K562 (cell line): ENCODE data around the gene WASF1. TPM values are rescaled to one million over a fixed set of nuclear protein-coding genes. Genes with fewer than 3 reads are reported as not detected.

Source experiments
- ATAC-seq: fragments of 200-7000 bp; cut with Tn5 transposase; 3 replicates; pipeline ENCODE4 v1.9.1; 2020; ENCODE audit warnings: moderate library complexity
- BruUV-seq: library from RNA; stranded (reverse); fragments of 400-500 nt; replicated peaks from 2 replicates; lab custom pipeline; 2021; lab: Mats Ljungman, UMichigan
- CTCF ChIA-PET: fragments of 300-600 bp; formaldehyde crosslinking; extraction: SDS; loops from one replicate; lab custom pipeline; 2021; ENCODE audit warnings: low intra/inter-chr PET ratio; lab: Yijun Ruan, JAX
- POLR2A ChIA-PET: fragments of 300-600, 350-650 bp; sonication (Branson Sonifier 250); formaldehyde crosslinking; extraction: SDS; loops from one replicate; lab custom pipeline; 2021; ENCODE audit warnings: antibody characterized with exemption, inconsistent platforms; lab: Yijun Ruan, JAX
- DNase-seq, 4 experiments: peaks; one replicate each; pipeline versions ENCODE4 v3.0.0 to v3.0.0-alpha.2; 2011 to 2018; ENCODE audit warnings: low spot score in 3 of 4, mixed read lengths in 3 of 4; ENCODE audit errors: extremely low read depth in 1 of 4
- FAIRE-seq: peaks from 2 replicates; lab custom pipeline; 2011; peaks lifted over from hg19 to GRCh38; lab: Jason Lieb, UNC
- H2AFZ ChIP-seq: 2 replicates; pipeline ENCODE4 v1.6.0; 2011; ENCODE audit warnings: low read depth, low read length, control low read depth, inconsistent platforms
- H3K27ac ChIP-seq: fragments of 200-600 bp; 3 replicates; pipeline ENCODE4 v1.8.0; 2011; ENCODE audit warnings: low read depth, mild to moderate bottlenecking, control low read depth, inconsistent platforms, low read length, moderate library complexity, mixed read lengths; ENCODE audit errors: extremely low read depth
- H3K27me3 ChIP-seq, 2 experiments: fragments of 300-600 bp in 1 of 2; 2 replicates in 1 of 2; 3 replicates in 1 of 2; pipeline versions ENCODE4 v1.6.0 to v1.8.0; 2011; ENCODE audit warnings: inconsistent platforms in 2 of 2, low read length in 2 of 2, mild to moderate bottlenecking in 1 of 2, mixed read lengths in 1 of 2, moderate library complexity in 1 of 2; ENCODE audit not compliant: control insufficient read depth in 2 of 2, insufficient read depth in 2 of 2
- H3K36me3 ChIP-seq: fragments of 300-600 bp; 3 replicates; pipeline ENCODE4 v1.8.0; 2011; ENCODE audit warnings: mild to moderate bottlenecking, low read length, inconsistent platforms; ENCODE audit not compliant: control insufficient read depth, insufficient read depth
- H3K4me1 ChIP-seq, 2 experiments: fragments of 200-600 bp in 1 of 2; replicated peaks in 1 of 2; 2 replicates in 1 of 2; 3 replicates in 1 of 2; pipeline versions ENCODE4 v1.5.1 to v1.8.0; 2011; ENCODE audit warnings: inconsistent platforms in 2 of 2, low read length in 2 of 2, mild to moderate bottlenecking in 1 of 2, mixed read lengths in 1 of 2, moderate library complexity in 1 of 2; ENCODE audit not compliant: control insufficient read depth in 2 of 2, insufficient read depth in 2 of 2
- H3K4me2 ChIP-seq: 2 replicates; pipeline ENCODE4 v1.6.1; 2011; ENCODE audit warnings: low read length, control low read depth, inconsistent platforms, mixed read lengths; ENCODE audit not compliant: insufficient read depth
- H3K4me3 ChIP-seq: fragments of 200-600 bp; sonication (generic), shearing (Covaris generic); 2 replicates; pipeline ENCODE4 v1.5.1; 2016; ENCODE audit warnings: control low read depth, inconsistent platforms
- H3K79me2 ChIP-seq: fragments of 200-600 bp; 3 replicates; pipeline ENCODE4 v1.8.0; 2011; ENCODE audit warnings: low read length, inconsistent platforms; ENCODE audit not compliant: control insufficient read depth, insufficient read depth
- H3K9ac ChIP-seq, 2 experiments: 2 replicates each; pipeline versions ENCODE4 v1.6.0 to v1.6.1; 2011; ENCODE audit warnings: low read depth in 2 of 2, low read length in 2 of 2, control low read depth in 1 of 2, inconsistent platforms in 1 of 2, mild to moderate bottlenecking in 1 of 2, mixed read lengths in 1 of 2; ENCODE audit not compliant: insufficient read depth in 1 of 2
- H3K9me1 ChIP-seq: one replicate; pipeline ENCODE4 v1.6.0; 2011; ENCODE audit warnings: inconsistent platforms, mild to moderate bottlenecking, low read length, moderate library complexity; ENCODE audit not compliant: control insufficient read depth, insufficient read depth
- H3K9me3 ChIP-seq: replicated peaks from 2 replicates; pipeline ENCODE4 v1.5.1; 2011; ENCODE audit warnings: low read depth, low read length, inconsistent platforms; ENCODE audit not compliant: control insufficient read depth, insufficient read depth
- H4K20me1 ChIP-seq: replicated peaks from 2 replicates; pipeline ENCODE4 v1.6.1; 2011; ENCODE audit warnings: low read length, inconsistent platforms, mixed read lengths; ENCODE audit not compliant: control insufficient read depth, insufficient read depth
- BCLAF1 ChIP-seq, 2 experiments: fragments of 450-650 bp in 1 of 2; IDR thresholded peaks; 2 replicates each; pipeline ENCODE4 v1.6.1; 2011 to 2017; ENCODE audit warnings: low read depth in 2 of 2, antibody characterized with exemption in 1 of 2, borderline replicate concordance in 1 of 2, low read length in 1 of 2, mild to moderate bottlenecking in 1 of 2, mixed read lengths in 1 of 2; ENCODE audit not compliant: control insufficient read depth in 1 of 2
- GTF2B ChIP-seq: IDR thresholded peaks from 2 replicates; pipeline ENCODE4 v1.6.1; 2011; ENCODE audit not compliant: insufficient read length; ENCODE audit errors: extremely low read depth
- HOXB6 ChIP-seq: fragments of 250-450 bp; sonication (Bioruptor Pico); IDR thresholded peaks from 2 replicates; pipeline ENCODE4 v1.5.1; 2022; ENCODE audit warnings: mild to moderate bottlenecking, borderline replicate concordance
- MXD1 ChIP-seq: fragments of 250-450 bp; sonication (Bioruptor Pico); IDR thresholded peaks from 2 replicates; pipeline ENCODE4 v1.8.0; 2021; ENCODE audit warnings: borderline replicate concordance, mild to moderate bottlenecking, moderate library complexity; ENCODE audit not compliant: poor library complexity, severe bottlenecking
- PPARD ChIP-seq: fragments of 250-450 bp; sonication (Bioruptor Pico); IDR thresholded peaks from 2 replicates; pipeline ENCODE4 v1.8.0; 2022; ENCODE audit warnings: inconsistent platforms, mild to moderate bottlenecking, moderate library complexity
- SLC30A9 ChIP-seq: fragments of 250-450 bp; sonication (Bioruptor Pico); IDR thresholded peaks from 2 replicates; pipeline ENCODE4 v1.8.0; 2022; ENCODE audit warnings: mild to moderate bottlenecking, moderate library complexity
- SMARCE1 ChIP-seq: fragments of 450-650 bp; IDR thresholded peaks from 2 replicates; pipeline ENCODE4 v1.7.1; 2016; ENCODE audit warnings: mild to moderate bottlenecking
- ZNF174 ChIP-seq: fragments of 250-450 bp; sonication (Bioruptor Pico); IDR thresholded peaks from 2 replicates; pipeline ENCODE4 v1.4.0; 2020; ENCODE audit warnings: mild to moderate bottlenecking
- ZNF277 ChIP-seq: fragments of 250-450 bp; sonication (Bioruptor Pico); IDR thresholded peaks from 2 replicates; pipeline ENCODE4 v1.8.0; 2022; ENCODE audit warnings: inconsistent platforms, mild to moderate bottlenecking, moderate library complexity, borderline replicate concordance
- ZNF408 ChIP-seq: fragments of 250-450 bp; sonication (Bioruptor Pico); IDR thresholded peaks from 2 replicates; pipeline ENCODE4 v1.4.0; 2020; ENCODE audit warnings: low read depth, mild to moderate bottlenecking, moderate library complexity
- ZNF436 ChIP-seq: fragments of 250-450, 450-650 bp; sonication (Bioruptor Pico); formaldehyde crosslinking; IDR thresholded peaks from 2 replicates; pipeline ENCODE4 v1.7.0; 2020; ENCODE audit warnings: mild to moderate bottlenecking
- ZNF449 ChIP-seq: fragments of 250-450 bp; sonication (Bioruptor Pico); IDR thresholded peaks from 2 replicates; pipeline ENCODE4 v1.8.0; 2022; ENCODE audit warnings: moderate library complexity, mild to moderate bottlenecking, inconsistent platforms
- ZNF76 ChIP-seq: fragments of 250-450 bp; sonication (Bioruptor Pico); IDR thresholded peaks from 2 replicates; pipeline ENCODE4 v1.4.0; 2020; ENCODE audit warnings: mild to moderate bottlenecking, moderate library complexity, borderline replicate concordance
- ZNF79 ChIP-seq: fragments of 250-450 bp; sonication (Bioruptor Pico); IDR thresholded peaks from 2 replicates; pipeline ENCODE4 v1.4.0; 2020; ENCODE audit warnings: low read depth, mild to moderate bottlenecking, moderate library complexity
- WGBS: fragments of 100-300 bp; shearing (Covaris generic); methylation state at CpG from one replicate; pipeline ENCODE4 v1.1.6; 2016; ENCODE audit warnings: low coverage, mixed read lengths; ENCODE audit not compliant: insufficient coverage; ENCODE audit errors: missing lambda C conversion rate; 5-methylcytosine and 5-hydroxymethylcytosine counted together
- in situ Hi-C: fragments of 300-500 bp; cut with MboI; formaldehyde crosslinking; loops from 4 replicates; pipeline ENCODE4 v1.15.0; 2018; ENCODE audit warnings: inconsistent platforms, mixed read lengths
- intact Hi-C: fragments of 100-400 bp; cut with micrococcal nuclease; formaldehyde crosslinking; loops from 2 replicates; pipeline ENCODE4 v1.14.2; 2022
- polyA plus RNA-seq, 8 experiments: library from polyadenylated mRNA; depleted of rRNA in 4 of 8; stranded (reverse) in 5 of 8; unstranded in 3 of 8; fragments of >200 nt; fragmentation: Nextera tagmentation in 2 of 8; fragmentation: Illumina TruSeq in 1 of 8; extraction: Ambion mirVana in 2 of 8; extraction: Trizol in 1 of 8; gene quantifications; 2 replicates each; pipeline versions ENCODE4 v1.2.1 to v1.2.3, GENCODE V29; 2011 to 2014; ENCODE audit warnings: inconsistent platforms in 1 of 8, missing spikeins in 1 of 8
- total RNA-seq, 7 experiments: library from RNA; depleted of rRNA in 6 of 7; stranded (reverse); fragments of >200 nt in 6 of 7; fragmentation: Illumina TruSeq in 2 of 7; extraction: Trizol in 2 of 7; gene quantifications; 2 replicates each; pipeline versions ENCODE4 v1.2.1 to v1.2.3, GENCODE V29; 2011 to 2021; ENCODE audit warnings: low replicate concordance in 1 of 7

WASF1 gene
- total and polyA plus RNA-seq, 9 of the 15 experiments (the other 6 are each of a cell fraction or from before 2014, with no cell fraction given): 2.1 to 18.2 (median 7.4) TPM

GRCh38 chr6:110198561-110198960 is 19.1 kb upstream of the WASF1 start:
- intact Hi-C loops (no loop called here), in situ Hi-C loops (no loop called here)
- Histone ChIP-seq H3K4me1 (peaks cover 0 to 3% of the 10 kb centered on the region in 2 experiments; a peak in 1 of 5 replicates), H3K9me1 (no peaks in the 10 kb centered on the region), H3K27ac (no peak overlapping the region), H3K4me2 (no peak overlapping the region), H4K20me1 (no peaks in the 10 kb centered on the region), H3K4me3 (no peak overlapping the region), H3K27me3 (no peaks in the 10 kb centered on the region), H2AFZ (no peak overlapping the region), H3K9ac (no peak overlapping the region), H3K79me2 (peaks cover 8% of the 10 kb centered on the region; the same call in 2 of the 3 replicates), H3K36me3 (peaks cover 8% of the 10 kb centered on the region), H3K9me3 (no peaks in the 10 kb centered on the region; the same call in 1 of the 2 replicates)
- ATAC-seq: no peak
- WGBS: 94% methylated on average over 3 of the region's 3 CpGs
- no TSS peak for BruUV-seq
- ChIA-PET POLR2A (interaction anchor here (1.1 to 1.8 kb wide), 3 partner anchors 9 to 15 kb away, joined by 3 to 5 read pairs (median 4); no protein-coding TSS in a partner anchor), CTCF (no interaction called here)
- FAIRE-seq: no peak
- DNase-seq: no peak
- TF ChIP-seq SLC30A9 (peak; percentile 83; the same call in 1 of the 2 replicates), SMARCE1 (no peak), ZNF277 (CRISPR knock-in tag) (peak; percentile 97), HOXB6 (peak; percentile 70; the same call in 1 of the 2 replicates), ZNF76 (0 out of 2 replicates have a peak, but pooled peaks have one; percentile 67), ZNF174 (CRISPR knock-in tag) (peak; percentile 72; the same call in 1 of the 2 replicates), ZNF449 (CRISPR knock-in tag) (peak; percentile 91), GTF2B (no peak), PPARD (CRISPR knock-in tag) (peak; percentile 82; the same call in 1 of the 2 replicates), ZNF79 (CRISPR knock-in tag) (peak; percentile 55; the same call in 1 of the 2 replicates), MXD1 (no peak), ZNF436 (CRISPR knock-in tag) (no peak), BCLAF1 (IDR thresholded peaks at IDR 0.05; ENCODE audit: borderline replicate concordance in 1 of 2, control insufficient read depth in 1 of 2, low read depth in 2 of 2, low read length in 1 of 2) (no peak), ZNF408 (CRISPR knock-in tag) (0 out of 2 replicates have a peak, but pooled peaks have one; percentile 76)
